Neuronal stem cell (in vitro differentiated cells): ENCODE measurements around the gene SNURF. TPM values are rescaled to one million over a fixed set of nuclear protein-coding genes. Genes with fewer than 3 reads are reported as not detected.
A peak's percentile ranks its signal among the peaks of the same experiment; 100 is the strongest.

Experiments
- DNase-seq: peaks from one replicate; pipeline ENCODE4 v3.0.0-alpha.2; 2013; ENCODE audit warnings: low spot score
- H2AFZ ChIP-seq: one replicate; pipeline ENCODE4 v1.6.1; 2013; ENCODE audit warnings: mild to moderate bottlenecking, low read length, inconsistent platforms
- H2AK5ac ChIP-seq: 2 replicates; pipeline ENCODE4 v1.6.1; 2013; ENCODE audit warnings: low read depth, mild to moderate bottlenecking, inconsistent platforms, low read length, moderate library complexity, mixed read lengths
- H2BK120ac ChIP-seq: 2 replicates; pipeline ENCODE4 v1.6.1; 2013; ENCODE audit warnings: low read depth, mild to moderate bottlenecking, inconsistent platforms, low read length, moderate library complexity, mixed read lengths
- H2BK12ac ChIP-seq: one replicate; pipeline ENCODE4 v1.6.1; 2013; ENCODE audit warnings: low read length, inconsistent platforms
- H2BK15ac ChIP-seq: 2 replicates; pipeline ENCODE4 v1.6.1; 2013; ENCODE audit warnings: mild to moderate bottlenecking, low read length, inconsistent platforms, mixed read lengths
- H2BK5ac ChIP-seq: one replicate; pipeline ENCODE4 v1.6.1; 2013; ENCODE audit warnings: inconsistent platforms, mild to moderate bottlenecking, low read length, moderate library complexity
- H3K14ac ChIP-seq: one replicate; pipeline ENCODE4 v1.6.1; 2013; ENCODE audit warnings: low read length, inconsistent platforms
- H3K18ac ChIP-seq: 2 replicates; pipeline ENCODE4 v1.6.1; 2013; ENCODE audit warnings: low read length, inconsistent platforms
- H3K23ac ChIP-seq: 2 replicates; pipeline ENCODE4 v1.6.1; 2013; ENCODE audit warnings: low read depth, mild to moderate bottlenecking, mixed read lengths, low read length, inconsistent platforms; ENCODE audit not compliant: poor library complexity
- H3K27ac ChIP-seq: replicated peaks from 3 replicates; pipeline ENCODE4 v1.5.1; 2013; ENCODE audit warnings: low read length, inconsistent platforms
- H3K27me3 ChIP-seq, 3 experiments: 2 replicates each; pipeline ENCODE4 v1.6.1; 2013; ENCODE audit warnings: low read length in 3 of 3, mild to moderate bottlenecking in 2 of 3, inconsistent platforms in 1 of 3, low read depth in 1 of 3, mixed read lengths in 1 of 3, moderate library complexity in 1 of 3; ENCODE audit not compliant: control insufficient read depth in 3 of 3, insufficient read depth in 3 of 3
- H3K36me3 ChIP-seq, 2 donors: replicated peaks in 1 of 2; 2 replicates each; pipeline ENCODE4 v1.6.1; 2013; ENCODE audit warnings: low read length in 2 of 2; ENCODE audit not compliant: control insufficient read depth in 2 of 2, insufficient read depth in 2 of 2
- H3K4ac ChIP-seq: 2 replicates; pipeline ENCODE4 v1.6.1; 2013; ENCODE audit warnings: inconsistent platforms, mild to moderate bottlenecking, low read length, moderate library complexity
- H3K4me1 ChIP-seq, 2 donors: 1 replicate in 1 of 2; 2 replicates in 1 of 2; pipeline ENCODE4 v1.6.1; 2013; ENCODE audit warnings: low read length in 2 of 2, low read depth in 1 of 2; ENCODE audit not compliant: control insufficient read depth in 2 of 2, insufficient read depth in 1 of 2
- H3K4me2 ChIP-seq: one replicate; pipeline ENCODE4 v1.6.1; 2013; ENCODE audit warnings: mild to moderate bottlenecking, low read length, inconsistent platforms; ENCODE audit not compliant: insufficient read depth, poor library complexity, severe bottlenecking
- H3K4me3 ChIP-seq, 2 donors: 2 replicates each; pipeline ENCODE4 v1.5.1; 2013; ENCODE audit warnings: low read length in 2 of 2, mild to moderate bottlenecking in 2 of 2, inconsistent platforms in 1 of 2, moderate library complexity in 1 of 2
- H3K79me1 ChIP-seq: one replicate; pipeline ENCODE4 v1.6.1; 2013; ENCODE audit warnings: low read depth, mild to moderate bottlenecking, inconsistent platforms, low read length, moderate library complexity
- H3K9ac ChIP-seq: one replicate; pipeline ENCODE4 v1.6.1; 2013; ENCODE audit warnings: mild to moderate bottlenecking, low read depth, low read length, inconsistent platforms; ENCODE audit not compliant: poor library complexity
- H3K9me3 ChIP-seq, 2 donors: replicated peaks in 1 of 2; 2 replicates each; pipeline versions ENCODE3 to v1.6.1; 2013; ENCODE audit warnings: low read length in 2 of 2, mild to moderate bottlenecking in 2 of 2, inconsistent platforms in 1 of 2, low read depth in 1 of 2, mixed read lengths in 1 of 2, moderate library complexity in 1 of 2; ENCODE audit not compliant: control insufficient read depth in 2 of 2, insufficient read depth in 1 of 2
- H4K8ac ChIP-seq: one replicate; pipeline ENCODE4 v1.6.1; 2013; ENCODE audit warnings: low read depth, mild to moderate bottlenecking, inconsistent platforms, low read length, moderate library complexity
- H4K91ac ChIP-seq: one replicate; pipeline ENCODE4 v1.6.1; 2013; ENCODE audit warnings: low read length, low read depth, mild to moderate bottlenecking, inconsistent platforms; ENCODE audit not compliant: poor library complexity
- WGBS, 2 donors: extraction: QIAGEN DNeasy Blood & Tissue Kit; methylation state at CpG; one replicate each; pipeline ENCODE4 v1.1.7; 2013; ENCODE audit warnings: missing lambda C conversion rate in 2 of 2, mixed read lengths in 1 of 2; ENCODE audit not compliant: insufficient read length in 2 of 2, insufficient replicate concordance in 1 of 2; ENCODE audit errors: extremely low coverage in 2 of 2; 5-methylcytosine and 5-hydroxymethylcytosine counted together
- polyA plus RNA-seq, 2 experiments: library from polyadenylated mRNA; stranded (reverse); fragments of 200-250 nt; gene quantifications; one replicate each; pipeline ENCODE4 v1.2.3, GENCODE V29; 2013

SNURF gene
- 39.1 TPM for polyA plus RNA-seq (2013, experiment 1 of 2)
- 44.5 TPM for polyA plus RNA-seq (2013, experiment 2 of 2)

DNA sequence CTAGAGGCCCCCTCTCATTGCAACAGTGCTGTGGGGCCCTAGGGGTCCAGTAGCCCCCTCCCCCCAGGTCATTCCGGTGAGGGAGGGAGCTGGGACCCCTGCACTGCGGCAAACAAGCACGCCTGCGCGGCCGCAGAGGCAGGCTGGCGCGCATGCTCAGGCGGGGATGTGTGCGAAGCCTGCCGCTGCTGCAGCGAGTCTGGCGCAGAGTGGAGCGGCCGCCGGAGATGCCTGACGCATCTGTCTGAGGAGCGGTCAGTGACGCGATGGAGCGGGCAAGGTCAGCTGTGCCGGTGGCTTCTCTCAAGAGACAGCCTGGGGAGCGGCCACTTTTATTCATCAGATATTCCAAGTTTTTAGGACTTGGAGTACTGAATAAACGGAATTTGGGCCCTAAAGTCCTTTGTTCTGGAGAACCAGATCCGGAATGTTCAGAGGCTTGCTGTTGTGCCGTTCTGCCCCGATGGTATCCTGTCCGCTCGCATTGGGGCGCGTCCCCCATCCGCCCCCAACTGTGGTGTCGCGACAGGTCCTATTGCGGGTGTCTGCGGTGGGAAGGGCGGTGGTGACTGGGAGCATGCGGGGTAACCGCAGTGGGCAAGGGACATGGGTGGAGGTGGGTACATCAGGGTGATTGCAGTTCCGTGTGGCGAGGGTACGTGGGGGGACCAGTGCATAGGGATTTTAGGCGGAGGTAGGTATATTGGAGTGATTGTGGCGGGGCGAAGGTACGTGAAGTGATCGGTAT is at the start of gene SNURF, which contains the start of gene SNRPN:
SNURF (plus strand) TSS at position 205 of the 748 bp plus-strand sequence; CDS start at position 267, 62 bp downstream.
SNRPN (plus strand) TSS at position 205 of the 748 bp plus-strand sequence. CDS start 19,467 bp downstream, outside the sequence.
- H3K23ac ChIP-seq, result peak within 1 kb of the TSS; percentile 53
- peak within 1 kb of the TSS; percentile 87 for H3K14ac ChIP-seq
- peak within 1 kb of the TSS; percentile 43 for H3K4me2 ChIP-seq
- no peak within 1 kb of the TSS for H2BK15ac ChIP-seq
- H4K8ac ChIP-seq, result no peak within 1 kb of the TSS
- peak within 1 kb of the TSS; percentile 69 for H2AFZ ChIP-seq
- no peak within 1 kb of the TSS for H3K4ac ChIP-seq
- H3K4me3 ChIP-seq, result peak within 1 kb of the TSS; percentile 94
- peaks cover 2 to 16% of the 10 kb centered on the region in 2 donors for H3K9me3 ChIP-seq
- H3K27ac ChIP-seq, result peak within 1 kb of the TSS; percentile 97
- DNase-seq, result peak; percentile 56
- peak within 1 kb of the TSS; percentile 65 for H2AK5ac ChIP-seq
- no peak within 1 kb of the TSS for H2BK12ac ChIP-seq
- H3K27me3 ChIP-seq, result no peaks in the 10 kb centered on the region
- no CpG with 5 or more reads among the region's 47 CpGs for WGBS, 2 donors
- H3K36me3 ChIP-seq, result peaks cover 0 to 19% of the 10 kb centered on the region in 2 donors
- H4K91ac ChIP-seq, result peak within 1 kb of the TSS; percentile 17
- peaks cover 0 to 2% of the 10 kb centered on the region in 2 donors for H3K4me1 ChIP-seq
- H2BK120ac ChIP-seq, result no peak within 1 kb of the TSS
- H2BK5ac ChIP-seq, result peak within 1 kb of the TSS; percentile 4
- H3K18ac ChIP-seq, result peak within 1 kb of the TSS; percentile 29
- peaks cover 2% of the 10 kb centered on the region for H3K79me1 ChIP-seq
- peak within 1 kb of the TSS; percentile 93 for H3K9ac ChIP-seq

DNA sequence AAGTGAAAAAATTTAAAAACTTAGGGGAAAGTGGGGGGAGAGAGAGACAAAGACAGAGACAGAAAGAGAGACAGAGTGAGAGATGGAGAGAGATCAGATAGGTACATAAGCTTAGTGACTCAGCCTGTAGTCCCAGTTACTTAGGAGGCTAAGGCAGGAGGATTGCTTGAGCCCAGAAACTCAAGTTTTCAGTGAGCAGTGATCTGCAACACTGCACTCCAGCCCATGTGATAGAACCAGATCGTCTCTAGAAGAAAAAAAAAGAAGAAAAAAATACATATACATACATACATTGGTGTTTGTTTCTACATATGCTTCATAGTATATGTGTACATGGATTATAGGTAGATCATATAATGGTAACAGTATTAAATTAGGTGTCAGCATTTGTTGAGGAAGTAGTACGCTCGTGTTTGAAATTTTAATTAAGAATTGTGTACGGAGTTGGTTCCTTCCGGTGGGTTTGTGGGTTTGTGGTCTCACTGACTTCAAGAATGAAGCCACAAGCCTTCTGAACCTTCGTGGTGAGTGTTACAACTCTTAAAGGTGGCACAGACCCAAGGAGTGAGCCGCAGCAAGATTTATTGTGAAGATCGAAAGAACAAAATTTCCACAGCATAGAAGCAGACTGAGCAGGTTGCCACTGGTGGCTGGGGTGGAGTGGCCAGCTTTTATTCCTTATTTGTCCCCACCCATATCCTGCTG is 38.3 kb upstream of the SNURF start:
- H2BK5ac ChIP-seq, result no peak overlapping the region
- H3K23ac ChIP-seq, result no peak overlapping the region
- no peak overlapping the region for H3K4me2 ChIP-seq
- no peak for DNase-seq
- no peaks in the 10 kb centered on the region for H3K27me3 ChIP-seq
- no peak overlapping the region for H3K9ac ChIP-seq
- no peak overlapping the region for H2BK15ac ChIP-seq
- H3K18ac ChIP-seq, result no peak overlapping the region
- H3K36me3 ChIP-seq, result peaks cover 0 to 27% of the 10 kb centered on the region in 2 donors
- H3K79me1 ChIP-seq, result peaks cover 2% of the 10 kb centered on the region
- no peak overlapping the region for H3K4me3 ChIP-seq
- no peak overlapping the region for H2AK5ac ChIP-seq
- H2AFZ ChIP-seq, result no peak overlapping the region
- H4K91ac ChIP-seq, result no peak overlapping the region
- H2BK120ac ChIP-seq, result no peak overlapping the region
- no peak overlapping the region for H2BK12ac ChIP-seq
- H3K4ac ChIP-seq, result no peak overlapping the region
- no peak overlapping the region for H4K8ac ChIP-seq
- peaks cover 0 to 4% of the 10 kb centered on the region in 2 donors for H3K9me3 ChIP-seq
- 100% methylated on average over 3 of the region's 8 CpGs; no CpG with 5 or more reads in 1 of the 2 donors for WGBS, 2 donors
- H3K4me1 ChIP-seq, result no peaks in the 10 kb centered on the region
- no peak overlapping the region for H3K27ac ChIP-seq
- no peak overlapping the region for H3K14ac ChIP-seq

DNA sequence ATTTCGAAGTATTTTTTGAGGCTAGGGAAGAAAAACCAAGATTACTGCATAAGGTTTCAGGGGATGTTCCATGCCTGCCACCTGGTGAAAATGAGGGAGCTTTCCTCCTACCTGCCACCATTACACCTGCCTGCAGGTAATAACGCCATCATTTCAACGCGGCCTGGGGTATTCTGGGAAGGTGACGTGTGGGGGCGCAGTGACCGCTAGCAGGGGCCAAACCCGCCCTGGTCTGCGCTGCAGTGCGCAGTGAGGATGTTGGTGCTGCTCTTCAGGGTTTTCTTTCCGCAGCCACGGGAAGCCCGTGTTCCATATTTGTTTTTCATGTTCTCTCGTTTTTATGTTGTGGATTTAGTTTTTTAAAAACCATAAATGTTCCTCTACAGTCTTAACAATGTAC is 37.4 kb upstream of the SNURF start:
- Histone ChIP-seq H3K79me1 (peaks cover 2% of the 10 kb centered on the region), H4K8ac (no peak overlapping the region), H2BK15ac (no peak overlapping the region), H2BK5ac (no peak overlapping the region), H3K27me3 (no peaks in the 10 kb centered on the region), H2BK12ac (peak overlapping the region; percentile 88), H3K4ac (no peak overlapping the region), H2AK5ac (no peak overlapping the region), H3K4me3 (no peak overlapping the region), H3K9me3 (peaks cover 0 to 3% of the 10 kb centered on the region in 2 donors), H3K4me1 (no peaks in the 10 kb centered on the region), H3K36me3 (peaks cover 0 to 31% of the 10 kb centered on the region in 2 donors), H3K18ac (peak overlapping the region; percentile 65), H3K4me2 (no peak overlapping the region), H3K27ac (no peak overlapping the region), H2BK120ac (no peak overlapping the region), H4K91ac (no peak overlapping the region), H3K14ac (peak overlapping the region; percentile 56), H3K23ac (no peak overlapping the region), H2AFZ (no peak overlapping the region), H3K9ac (no peak overlapping the region)
- no peak for DNase-seq
- no CpG with 5 or more reads among the region's 14 CpGs for WGBS, 2 donors

- H2BK120ac ChIP-seq, result no peak overlapping the region
- H2AFZ ChIP-seq, result no peak overlapping the region
- no peak overlapping the region for H3K4ac ChIP-seq
- no peaks in the 10 kb centered on the region for H3K27me3 ChIP-seq
- no peak overlapping the region for H3K18ac ChIP-seq
- H3K9me3 ChIP-seq, result no peaks in the 10 kb centered on the region
- no peak overlapping the region for H3K4me3 ChIP-seq
- H4K91ac ChIP-seq, result no peak overlapping the region
- no peak overlapping the region for H2BK5ac ChIP-seq
- no peak overlapping the region for H3K27ac ChIP-seq
- H2BK12ac ChIP-seq, result no peak overlapping the region
- no CpG with 5 or more reads among the region's 2 CpGs for WGBS, 2 donors
- H3K14ac ChIP-seq, result no peak overlapping the region
- peaks cover 2% of the 10 kb centered on the region for H3K79me1 ChIP-seq
- no peak overlapping the region for H3K4me2 ChIP-seq
- no peak for DNase-seq
- no peak overlapping the region for H2BK15ac ChIP-seq
- H3K9ac ChIP-seq, result no peak overlapping the region
- no peaks in the 10 kb centered on the region for H3K4me1 ChIP-seq
- no peak overlapping the region for H3K23ac ChIP-seq
- H3K36me3 ChIP-seq, result peaks cover 0 to 37% of the 10 kb centered on the region in 2 donors
- no peak overlapping the region for H2AK5ac ChIP-seq
- no peak overlapping the region for H4K8ac ChIP-seq
These were observed 35.3 kb upstream of the SNURF start for GRCh38 chr15:24919446-24919845.
